ENCODE data around the gene ANO7. TPM values are rescaled to one million over a fixed set of nuclear protein-coding genes. Genes with fewer than 3 reads are reported as not detected.

ANO7 gene
- total RNA-seq, 1 donor from 2014 or later = 2.1 TPM

GRCh38 chr2:241199286-241199685, 10.8 kb downstream of the ANO7 start:
- Mint-ChIP-seq H3K27ac (no peak overlapping the region), H3K9me3 (no peaks in the 10 kb centered on the region), H3K4me1 (ENCODE audit: low read depth) (no peaks in the 10 kb centered on the region), H3K36me3 (ENCODE audit: low read depth) (no peaks in the 10 kb centered on the region), H3K27me3 (ENCODE audit: insufficient read depth) (no peaks in the 10 kb centered on the region), H3K4me3 (no peak overlapping the region)
- intact Hi-C loops (cut with micrococcal nuclease) = no loop called here
- no peak for DNase-seq (ENCODE audit: low spot score)

GRCh38 chr2:241199897-241200821, 11.7 kb downstream of the ANO7 start:
- Mint-ChIP-seq H3K4me3 (no peak overlapping the region), H3K36me3 (ENCODE audit: low read depth) (no peaks in the 10 kb centered on the region), H3K4me1 (ENCODE audit: low read depth) (no peaks in the 10 kb centered on the region), H3K27me3 (ENCODE audit: insufficient read depth) (no peaks in the 10 kb centered on the region), H3K9me3 (no peaks in the 10 kb centered on the region), H3K27ac (no peak overlapping the region)
- DNase-seq (ENCODE audit: low spot score) = no peak
- intact Hi-C loops (cut with micrococcal nuclease) = no loop called here

- Mint-ChIP-seq H3K36me3 (ENCODE audit: low read depth) (no peaks in the 10 kb centered on the region), H3K27me3 (ENCODE audit: insufficient read depth) (no peaks in the 10 kb centered on the region), H3K4me1 (ENCODE audit: low read depth) (no peaks in the 10 kb centered on the region), H3K27ac (no peak overlapping the region), H3K9me3 (no peaks in the 10 kb centered on the region), H3K4me3 (no peak overlapping the region)
- intact Hi-C loops (cut with micrococcal nuclease) = no loop called here
- DNase-seq (ENCODE audit: low spot score) = no peak
These were observed 12.4 kb downstream of the ANO7 start for GRCh38 chr2:241200822-241201395.

DNA sequence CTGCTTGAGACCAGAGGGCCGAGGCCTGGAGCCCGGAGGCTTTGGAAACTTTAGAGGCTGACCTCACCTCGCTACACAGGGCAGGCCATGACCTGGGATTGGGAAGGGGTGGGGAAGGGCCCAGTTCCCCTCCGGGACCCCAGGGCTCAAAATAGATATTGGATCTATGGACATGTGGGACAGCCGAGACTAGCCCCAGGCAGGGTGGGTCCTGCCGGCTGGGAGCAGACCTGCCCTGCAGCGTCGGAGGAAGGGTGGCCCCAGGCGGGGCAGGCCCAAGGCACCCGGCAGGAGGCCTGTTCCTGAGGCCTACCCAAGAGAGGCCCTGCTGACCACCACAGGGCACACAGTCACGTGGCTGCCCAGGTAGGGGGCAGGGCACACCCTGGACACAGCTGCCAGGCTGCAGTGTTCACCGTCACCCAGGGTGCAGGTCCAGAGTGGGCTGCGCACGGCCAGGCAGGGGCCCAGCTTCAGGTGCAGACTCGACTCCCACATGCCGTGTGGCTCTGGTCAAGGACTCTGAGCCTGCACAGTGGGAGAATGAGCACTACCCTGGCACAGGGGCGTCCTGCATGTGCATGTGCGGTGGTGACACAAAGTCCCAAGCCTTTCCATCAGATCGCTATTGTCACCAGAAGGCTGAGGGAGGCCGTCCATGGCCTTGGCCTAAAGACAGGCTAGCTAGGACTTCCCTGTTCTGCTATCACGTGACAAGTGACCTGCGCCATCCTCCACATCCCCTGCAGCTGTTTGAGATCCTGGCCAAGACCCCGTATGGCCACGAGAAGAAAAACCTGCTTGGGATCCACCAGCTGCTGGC, 13.2 kb downstream of the ANO7 start:
- no peak overlapping the region for H3K27ac Mint-ChIP-seq
- H3K9me3 Mint-ChIP-seq = no peaks in the 10 kb centered on the region
- no peaks in the 10 kb centered on the region for H3K4me1 Mint-ChIP-seq (ENCODE audit: low read depth)
- intact Hi-C loops (cut with micrococcal nuclease) = no loop called here
- H3K27me3 Mint-ChIP-seq (ENCODE audit: insufficient read depth) = no peaks in the 10 kb centered on the region
- H3K4me3 Mint-ChIP-seq = no peak overlapping the region
- DNase-seq (ENCODE audit: low spot score) = no peak
- no peaks in the 10 kb centered on the region for H3K36me3 Mint-ChIP-seq (ENCODE audit: low read depth)

GRCh38 chr2:241202268-241202585, 13.8 kb downstream of the ANO7 start:
- H3K36me3 Mint-ChIP-seq (ENCODE audit: low read depth) = no peaks in the 10 kb centered on the region
- H3K9me3 Mint-ChIP-seq = no peaks in the 10 kb centered on the region
- H3K4me1 Mint-ChIP-seq (ENCODE audit: low read depth) = no peaks in the 10 kb centered on the region
- no peak for DNase-seq (ENCODE audit: low spot score)
- no peak overlapping the region for H3K4me3 Mint-ChIP-seq
- H3K27me3 Mint-ChIP-seq (ENCODE audit: insufficient read depth) = no peaks in the 10 kb centered on the region
- intact Hi-C loops (cut with micrococcal nuclease) = no loop called here
- H3K27ac Mint-ChIP-seq = no peak overlapping the region

- H3K27ac Mint-ChIP-seq = no peak overlapping the region
- no peaks in the 10 kb centered on the region for H3K36me3 Mint-ChIP-seq (ENCODE audit: low read depth)
- H3K27me3 Mint-ChIP-seq (ENCODE audit: insufficient read depth) = no peaks in the 10 kb centered on the region
- no peak overlapping the region for H3K4me3 Mint-ChIP-seq
- H3K4me1 Mint-ChIP-seq (ENCODE audit: low read depth) = no peaks in the 10 kb centered on the region
- intact Hi-C loops (cut with micrococcal nuclease) = no loop called here
- H3K9me3 Mint-ChIP-seq = no peaks in the 10 kb centered on the region
- no peak for DNase-seq (ENCODE audit: low spot score)
These were observed 14.2 kb downstream of the ANO7 start for GRCh38 chr2:241202681-241203080.

- intact Hi-C loops (cut with micrococcal nuclease) = no loop called here
- DNase-seq (ENCODE audit: low spot score) = no peak
- Mint-ChIP-seq H3K36me3 (ENCODE audit: low read depth) (no peaks in the 10 kb centered on the region), H3K4me3 (no peak overlapping the region), H3K27ac (no peak overlapping the region), H3K27me3 (ENCODE audit: insufficient read depth) (no peaks in the 10 kb centered on the region), H3K4me1 (ENCODE audit: low read depth) (no peaks in the 10 kb centered on the region), H3K9me3 (no peaks in the 10 kb centered on the region)
These were observed 14.9 kb downstream of the ANO7 start for GRCh38 chr2:241203218-241204009.

GRCh38 chr2:241204010-241204384, 15.5 kb downstream of the ANO7 start:
- no peak overlapping the region for H3K27ac Mint-ChIP-seq
- H3K36me3 Mint-ChIP-seq (ENCODE audit: low read depth) = no peaks in the 10 kb centered on the region
- H3K9me3 Mint-ChIP-seq = no peaks in the 10 kb centered on the region
- intact Hi-C loops (cut with micrococcal nuclease) = no loop called here
- no peak for DNase-seq (ENCODE audit: low spot score)
- no peaks in the 10 kb centered on the region for H3K4me1 Mint-ChIP-seq (ENCODE audit: low read depth)
- no peaks in the 10 kb centered on the region for H3K27me3 Mint-ChIP-seq (ENCODE audit: insufficient read depth)
- H3K4me3 Mint-ChIP-seq = no peak overlapping the region

DNA sequence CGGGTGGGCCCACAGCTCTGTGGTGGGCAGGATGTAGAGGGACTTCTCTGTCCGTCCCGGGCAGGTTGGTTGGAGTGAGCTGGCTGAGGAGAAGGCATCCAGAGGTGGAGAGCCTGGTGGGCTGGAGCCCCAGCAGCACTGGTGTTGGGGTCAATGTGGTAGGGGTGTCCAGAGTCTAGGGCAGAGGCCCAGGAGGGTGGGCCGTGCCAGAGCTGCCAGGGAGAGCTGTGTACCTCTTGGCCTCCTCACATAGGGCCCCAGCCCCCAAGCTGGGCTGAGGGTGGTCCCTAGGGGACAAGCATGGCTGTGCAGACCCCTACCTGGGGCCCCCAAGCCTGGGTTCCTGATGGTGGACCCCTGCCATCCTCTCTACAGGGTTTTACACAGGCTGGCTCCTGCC, 16.0 kb downstream of the ANO7 start:
- intact Hi-C loops (cut with micrococcal nuclease) = no loop called here
- no peaks in the 10 kb centered on the region for H3K36me3 Mint-ChIP-seq (ENCODE audit: low read depth)
- no peaks in the 10 kb centered on the region for H3K4me1 Mint-ChIP-seq (ENCODE audit: low read depth)
- no peaks in the 10 kb centered on the region for H3K9me3 Mint-ChIP-seq
- H3K27me3 Mint-ChIP-seq (ENCODE audit: insufficient read depth) = no peaks in the 10 kb centered on the region
- H3K27ac Mint-ChIP-seq = no peak overlapping the region
- DNase-seq (ENCODE audit: low spot score) = no peak
- no peak overlapping the region for H3K4me3 Mint-ChIP-seq

- no peak for DNase-seq (ENCODE audit: low spot score)
- H3K36me3 Mint-ChIP-seq (ENCODE audit: low read depth) = no peaks in the 10 kb centered on the region
- no peaks in the 10 kb centered on the region for H3K27me3 Mint-ChIP-seq (ENCODE audit: insufficient read depth)
- H3K4me1 Mint-ChIP-seq (ENCODE audit: low read depth) = no peaks in the 10 kb centered on the region
- H3K9me3 Mint-ChIP-seq = no peaks in the 10 kb centered on the region
- H3K27ac Mint-ChIP-seq = no peak overlapping the region
- H3K4me3 Mint-ChIP-seq = no peak overlapping the region
- intact Hi-C loops (cut with micrococcal nuclease) = no loop called here
These were observed 16.6 kb downstream of the ANO7 start for GRCh38 chr2:241205086-241205485.

DNA sequence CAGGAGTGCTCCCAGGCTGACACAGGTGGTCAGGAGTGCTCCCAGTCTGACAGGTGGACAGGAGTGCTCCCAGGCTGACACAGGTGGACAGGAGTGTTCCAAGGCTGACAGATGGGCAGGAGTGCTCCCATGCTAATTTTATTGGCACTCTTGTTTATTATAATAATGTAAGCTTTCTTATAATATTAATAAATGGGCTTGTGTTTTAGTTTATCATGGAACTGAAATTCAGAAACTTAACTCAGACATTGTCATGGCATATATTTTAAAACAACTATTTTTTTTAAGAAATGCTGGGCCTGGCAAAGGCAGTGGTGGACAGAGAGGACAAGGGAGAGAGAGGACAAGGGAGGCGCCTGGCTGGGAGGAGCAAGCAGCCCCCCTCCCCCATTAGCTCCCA, 18.7 kb downstream of the ANO7 start:
- no peaks in the 10 kb centered on the region for H3K36me3 Mint-ChIP-seq (ENCODE audit: low read depth)
- no peak for DNase-seq (ENCODE audit: low spot score)
- H3K4me1 Mint-ChIP-seq (ENCODE audit: low read depth) = no peaks in the 10 kb centered on the region
- H3K4me3 Mint-ChIP-seq = no peak overlapping the region
- H3K27me3 Mint-ChIP-seq (ENCODE audit: insufficient read depth) = no peaks in the 10 kb centered on the region
- intact Hi-C loops (cut with micrococcal nuclease) = no loop called here
- H3K27ac Mint-ChIP-seq = no peak overlapping the region
- no peaks in the 10 kb centered on the region for H3K9me3 Mint-ChIP-seq

DNA sequence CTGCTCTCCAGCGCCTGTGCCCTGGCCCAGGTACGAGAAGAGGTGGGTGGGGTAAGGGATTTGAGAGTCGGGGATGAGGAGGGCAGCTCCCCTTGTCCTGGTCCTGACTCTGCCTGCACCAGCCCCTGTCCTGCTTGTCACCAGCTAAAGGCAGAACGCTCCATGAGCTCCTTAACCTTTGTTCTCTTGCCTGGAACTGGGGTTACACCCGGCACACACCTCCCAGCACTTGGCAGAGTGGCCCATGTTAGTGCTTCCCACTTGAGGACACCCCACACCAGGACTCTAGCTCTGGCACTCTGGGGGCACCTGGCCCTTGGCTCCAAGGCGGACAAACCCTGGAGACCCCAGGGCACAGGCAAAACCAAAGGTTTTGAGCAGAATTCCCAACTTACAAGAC, 19.2 kb downstream of the ANO7 start:
- intact Hi-C loops (cut with micrococcal nuclease) = no loop called here
- DNase-seq (ENCODE audit: low spot score) = no peak
- Mint-ChIP-seq H3K36me3 (ENCODE audit: low read depth) (no peaks in the 10 kb centered on the region), H3K27me3 (ENCODE audit: insufficient read depth) (peaks cover 2% of the 10 kb centered on the region), H3K27ac (no peak overlapping the region), H3K4me1 (ENCODE audit: low read depth) (no peaks in the 10 kb centered on the region), H3K4me3 (no peak overlapping the region), H3K9me3 (no peaks in the 10 kb centered on the region)
